ENCODE results near the gene DSN1. TPM values are rescaled to one million over a fixed set of nuclear protein-coding genes. Genes with fewer than 3 reads are reported as not detected.
A peak's percentile ranks its signal among the peaks of the same experiment; 100 is the strongest.

DSN1 gene
- total RNA-seq, 1 donor from 2014 or later: 12.8 TPM

- Mint-ChIP-seq H3K9me3 (ENCODE audit: unreplicated experiment) (no peaks in the 10 kb centered on the region), H3K27me3 (ENCODE audit: unreplicated experiment) (peaks cover 1% of the 10 kb centered on the region), H3K4me1 (ENCODE audit: unreplicated experiment) (peaks cover 8% of the 10 kb centered on the region), H3K36me3 (ENCODE audit: low read depth, unreplicated experiment) (peaks cover 45% of the 10 kb centered on the region), H3K27ac (ENCODE audit: unreplicated experiment) (no peak overlapping the region), H3K4me3 (ENCODE audit: unreplicated experiment) (no peak overlapping the region)
- no peak for DNase-seq (ENCODE audit: low spot score)
- TF ChIP-seq CTCF (IDR thresholded peaks at IDR 0.05; ENCODE audit: unreplicated experiment): no peak
These were observed 42.0 kb upstream of the DSN1 start for GRCh38 chr20:36815454-36816091.

GRCh38 chr20:36812594-36813463, 39.3 kb upstream of the DSN1 start:
- Mint-ChIP-seq H3K4me3 (ENCODE audit: unreplicated experiment) (peak overlapping the region; percentile 49), H3K36me3 (ENCODE audit: low read depth, unreplicated experiment) (peaks cover 41% of the 10 kb centered on the region), H3K27me3 (ENCODE audit: unreplicated experiment) (peaks cover 1% of the 10 kb centered on the region), H3K27ac (ENCODE audit: unreplicated experiment) (no peak overlapping the region), H3K4me1 (ENCODE audit: unreplicated experiment) (no peaks in the 10 kb centered on the region), H3K9me3 (ENCODE audit: unreplicated experiment) (no peaks in the 10 kb centered on the region)
- no peak for DNase-seq (ENCODE audit: low spot score)
- no peak for TF ChIP-seq CTCF (IDR thresholded peaks at IDR 0.05; ENCODE audit: unreplicated experiment)

GRCh38 chr20:36808317-36809257, 35.0 kb upstream of the DSN1 start:
- H3K27me3 Mint-ChIP-seq (ENCODE audit: unreplicated experiment): peaks cover 3% of the 10 kb centered on the region
- H3K4me1 Mint-ChIP-seq (ENCODE audit: unreplicated experiment): no peaks in the 10 kb centered on the region
- no peaks in the 10 kb centered on the region for H3K9me3 Mint-ChIP-seq (ENCODE audit: unreplicated experiment)
- H3K4me3 Mint-ChIP-seq (ENCODE audit: unreplicated experiment): no peak overlapping the region
- no peak overlapping the region for H3K27ac Mint-ChIP-seq (ENCODE audit: unreplicated experiment)
- DNase-seq (ENCODE audit: low spot score): peak; percentile 78
- peak; percentile 80 for TF ChIP-seq CTCF (IDR thresholded peaks at IDR 0.05; ENCODE audit: unreplicated experiment)
- H3K36me3 Mint-ChIP-seq (ENCODE audit: low read depth, unreplicated experiment): peaks cover 28% of the 10 kb centered on the region

- no peak for TF ChIP-seq CTCF (IDR thresholded peaks at IDR 0.05; ENCODE audit: unreplicated experiment)
- Mint-ChIP-seq H3K4me3 (ENCODE audit: unreplicated experiment) (no peak overlapping the region), H3K9me3 (ENCODE audit: unreplicated experiment) (no peaks in the 10 kb centered on the region), H3K27ac (ENCODE audit: unreplicated experiment) (no peak overlapping the region), H3K27me3 (ENCODE audit: unreplicated experiment) (peaks cover 3% of the 10 kb centered on the region), H3K36me3 (ENCODE audit: low read depth, unreplicated experiment) (peaks cover 27% of the 10 kb centered on the region), H3K4me1 (ENCODE audit: unreplicated experiment) (no peaks in the 10 kb centered on the region)
- no peak for DNase-seq (ENCODE audit: low spot score)
These were observed 32.5 kb upstream of the DSN1 start for GRCh38 chr20:36806049-36806448.
